ENCODE data around the gene SLC12A1.

- TF ChIP-seq NFYB (CRISPR knock-in tag; conservative IDR thresholded peaks at IDR 0.05; ENCODE audit: low read depth): no peak
- TF ChIP-seq ATF3 (CRISPR knock-in tag; conservative IDR thresholded peaks at IDR 0.05): no peak
- TF ChIP-seq CTCF (IDR thresholded peaks at IDR 0.05): no peak
- TF ChIP-seq FOXP1 (CRISPR knock-in tag; IDR thresholded peaks at IDR 0.05; ENCODE audit: borderline replicate concordance): no peak
- no peak for TF ChIP-seq HMGXB4 (CRISPR knock-in tag; IDR thresholded peaks at IDR 0.05)
- no peak for TF ChIP-seq ZNF416 (CRISPR knock-in tag; IDR thresholded peaks at IDR 0.05)
- no peak for TF ChIP-seq ZNF232 (CRISPR knock-in tag; IDR thresholded peaks at IDR 0.05)
- TF ChIP-seq MAX (CRISPR knock-in tag; IDR thresholded peaks at IDR 0.05): no peak
- no peak for TF ChIP-seq JUN (CRISPR knock-in tag; IDR thresholded peaks at IDR 0.05)
Observed at GRCh38 chr15:48266024-48266689, 60.1 kb downstream of the SLC12A1 start.

All from WTC11 (cell line).